NCI-H345 treated with DMSO at 0.1 percent for 48 hours (cell line): ENCODE data around the gene GTF2E1.

Experiments used
- DNase-seq: peaks from one replicate; lab custom pipeline; 2025; ENCODE audit not compliant: unreplicated experiment; lab: John Stamatoyannopoulos, UW

GTF2E1 gene

DNA sequence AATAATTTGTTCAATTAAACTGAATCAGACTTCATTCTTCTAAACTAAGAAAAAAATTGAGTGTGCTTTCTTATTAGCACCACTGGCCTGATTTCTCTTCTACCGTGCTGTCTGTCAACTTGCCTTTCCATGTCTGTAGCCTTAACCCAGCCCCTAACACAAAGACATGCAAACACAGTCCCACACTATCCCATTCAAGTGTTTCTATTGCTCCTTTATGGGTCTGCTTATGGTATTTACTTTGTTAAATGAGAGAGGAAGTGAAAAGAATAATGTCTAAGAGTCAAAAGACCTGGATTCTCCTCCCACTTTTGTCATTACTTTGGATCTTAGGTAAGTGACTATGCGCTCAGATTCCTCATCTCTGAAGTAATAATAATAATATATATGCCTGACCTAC is 55.3 kb downstream of the GTF2E1 start:
- DNase-seq = no peak

GRCh38 chr3:120798346-120798745 is 55.8 kb downstream of the GTF2E1 start:
- DNase-seq = no peak

- DNase-seq = no peak
Observed at GRCh38 chr3:120800625-120801024, 58.1 kb downstream of the GTF2E1 start.

DNA sequence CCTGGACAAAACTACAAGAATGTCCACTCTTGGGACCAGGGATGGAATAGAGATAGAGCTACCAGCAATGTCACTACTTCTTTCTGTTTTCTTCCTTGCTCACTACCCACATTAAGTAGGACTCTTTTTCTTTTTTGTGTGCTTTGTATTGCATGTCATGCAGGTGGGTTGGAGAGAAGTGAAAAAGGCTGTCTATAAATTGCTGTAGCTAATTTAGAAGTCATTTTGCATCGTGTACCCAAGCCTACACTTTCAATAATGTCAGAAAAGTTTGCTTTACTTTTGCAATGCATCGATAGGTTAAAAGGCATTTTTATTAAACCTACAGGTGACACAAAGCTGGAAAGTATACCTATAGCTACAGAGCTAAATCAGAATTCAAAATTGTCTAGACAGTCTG is 58.9 kb downstream of the GTF2E1 start:
- no peak for DNase-seq

GRCh38 chr3:120802916-120803315 is 60.4 kb downstream of the GTF2E1 start:
- DNase-seq = no peak

DNA sequence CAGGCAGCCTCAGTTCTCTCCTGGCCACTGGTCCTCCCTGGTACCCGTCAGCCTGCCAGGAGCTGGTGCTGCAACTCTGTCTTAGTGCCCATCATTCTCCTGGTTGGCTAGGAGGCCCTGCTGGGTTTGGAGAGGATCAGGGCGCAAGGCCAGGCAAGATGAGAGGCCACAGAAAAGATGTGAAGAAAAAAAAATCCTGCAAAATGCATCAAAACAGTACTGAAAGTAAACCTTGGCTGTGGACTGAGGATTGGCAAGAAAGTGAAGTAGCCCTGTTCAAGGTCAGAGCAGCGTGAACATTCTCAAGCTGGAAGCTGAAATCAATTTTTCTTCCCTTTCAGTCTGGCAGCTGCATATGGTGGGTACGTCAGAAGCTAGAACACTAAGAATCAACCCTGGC is 74.2 kb downstream of the GTF2E1 start:
- no peak for DNase-seq

- DNase-seq = no peak
Observed at GRCh38 chr3:120820748-120821147, 78.2 kb downstream of the GTF2E1 start.

DNA sequence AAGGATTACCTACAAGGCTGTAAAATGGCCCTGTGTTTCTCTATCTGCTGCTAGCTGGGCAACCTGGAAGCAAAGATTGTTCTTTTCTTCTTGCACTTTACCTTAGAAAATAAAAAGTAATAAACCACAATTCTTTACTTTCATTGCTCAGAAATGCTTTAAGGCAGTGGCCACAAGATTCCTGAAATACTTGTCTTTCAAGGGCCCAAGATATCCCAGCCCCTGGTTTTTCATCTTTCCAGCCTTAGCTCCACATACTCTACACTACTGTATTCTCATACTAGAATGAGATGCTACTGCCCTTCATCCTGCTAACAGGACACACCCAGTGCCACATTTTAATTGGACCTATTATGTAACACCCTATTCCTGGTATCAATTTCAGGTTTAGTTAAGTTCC is 78.9 kb downstream of the GTF2E1 start:
- DNase-seq = no peak

- no peak for DNase-seq
Observed at GRCh38 chr3:120823156-120823555, 80.6 kb downstream of the GTF2E1 start.

DNA sequence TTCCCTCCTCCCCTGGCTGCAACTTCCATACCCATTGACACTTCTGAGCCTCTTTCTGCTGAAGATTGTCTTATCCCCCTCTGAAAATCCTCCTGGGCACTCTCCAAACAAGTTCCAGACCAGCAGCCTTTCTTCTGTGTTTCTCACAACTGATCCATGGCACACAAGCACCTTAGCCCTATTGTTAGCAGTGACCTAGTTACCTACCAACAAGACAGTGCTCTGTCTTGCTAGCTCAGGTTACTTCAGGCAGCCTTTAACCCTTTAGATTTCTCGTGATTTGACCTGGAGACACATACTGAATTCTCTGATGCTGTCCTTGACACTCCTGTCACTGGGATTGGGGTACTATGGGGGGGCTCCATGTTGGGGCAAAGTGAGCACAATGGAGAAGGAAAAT is 82.1 kb downstream of the GTF2E1 start:
- DNase-seq = no peak

- DNase-seq = no peak
Observed at GRCh38 chr3:120828796-120829195, 86.3 kb downstream of the GTF2E1 start.

GRCh38 chr3:120831066-120831465 is 88.5 kb downstream of the GTF2E1 start:
- DNase-seq = no peak
